ENCODE data around the gene PTPN12.

- no peak for TF ChIP-seq CTCF (IDR thresholded peaks at IDR 0.05)
- TF ChIP-seq EZH2 (IDR thresholded peaks at IDR 0.05) = no peak
These were observed 143.2 kb downstream of the PTPN12 start for GRCh38 chr7:77680266-77680665.

All from neural progenitor cell (in vitro differentiated cells).